ENCODE data around the gene TMEM50A. TPM values are rescaled to one million over a fixed set of nuclear protein-coding genes. Genes with fewer than 3 reads are reported as not detected.
"Not testable (repeated sequence)": the region's sequence is repeated elsewhere in the genome, so short reads cannot be mapped to it uniquely, and the experiment has no call there.

TMEM50A gene
- total RNA-seq, 1 experiment from 2014 or later = 95.9 TPM

DNA sequence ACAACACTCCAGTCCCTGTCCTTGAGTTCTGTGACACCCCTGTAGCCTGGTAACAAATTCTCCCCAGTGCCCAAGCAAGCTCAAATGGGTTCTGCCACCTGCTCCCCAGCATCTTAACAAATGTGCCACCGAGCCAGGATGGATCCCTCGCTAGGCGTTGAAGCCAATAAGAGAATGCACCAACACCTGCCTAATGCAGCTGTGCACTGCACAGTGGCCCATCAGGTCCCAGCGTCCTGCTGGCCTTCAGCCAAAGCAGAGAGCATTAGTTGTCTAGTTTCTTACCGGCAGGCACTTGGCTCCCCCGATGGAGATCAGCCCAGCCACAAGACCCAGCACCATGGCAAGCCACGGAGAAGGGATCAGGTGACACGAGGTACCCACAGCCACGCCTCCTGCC lies 50.6 kb downstream of the TMEM50A start:
- H3K14ac ChIP-seq (ENCODE audit: insufficient read depth, low read length); H4K8ac ChIP-seq (replicated peaks; ENCODE audit: insufficient read length, low read depth, low read length): not testable (repeated sequence)
- no CpG with 5 or more reads among the region's 9 CpGs for WGBS (ENCODE audit: extremely low coverage, insufficient read length, low lambda C conversion rate)

DNA sequence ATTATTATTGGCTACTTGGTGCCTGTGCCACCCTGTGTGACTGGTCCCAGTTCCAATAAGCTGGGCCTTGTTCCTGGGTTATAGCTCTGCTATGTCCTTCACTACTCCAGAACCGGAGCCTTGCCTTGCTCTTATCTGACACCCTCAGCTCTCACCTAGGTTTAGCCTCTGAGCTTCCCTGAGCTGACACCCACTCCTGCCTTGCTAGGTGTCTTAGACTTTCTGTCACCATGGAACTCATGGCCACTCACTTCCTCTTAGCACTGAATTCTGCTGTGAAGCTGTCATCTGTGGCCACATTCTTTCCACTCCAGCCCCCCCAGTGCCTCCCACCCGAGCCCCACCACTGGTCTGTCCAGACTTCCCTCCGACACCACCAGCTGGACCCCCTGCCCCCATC lies 51.6 kb downstream of the TMEM50A start:
- H3K4ac ChIP-seq (ENCODE audit: low read depth, low read length); H3K27me3 Mint-ChIP-seq (ENCODE audit: low read depth); H3K4me1 ChIP-seq (ENCODE audit: insufficient read depth, low read length); H3K14ac ChIP-seq (ENCODE audit: insufficient read depth, low read length); H3K18ac ChIP-seq (ENCODE audit: insufficient read length, low read depth, low read length); H3K23ac ChIP-seq (ENCODE audit: insufficient read length, low read depth, low read length); H3K79me2 ChIP-seq (ENCODE audit: insufficient read depth, low read length); H4K91ac ChIP-seq (ENCODE audit: insufficient read length, low read depth, low read length); H3K4me3 Mint-ChIP-seq; H3K23me2 ChIP-seq (ENCODE audit: insufficient read length, low read depth, low read length, poor library complexity, severe bottlenecking); H3K79me1 ChIP-seq (ENCODE audit: insufficient read depth, low read depth, low read length, poor library complexity, severe bottlenecking); H3K36me3 Mint-ChIP-seq (ENCODE audit: insufficient read depth in 1 of 3, low read depth in 3 of 3); H4K5ac ChIP-seq (ENCODE audit: insufficient read length, low read depth, low read length); H4K8ac ChIP-seq (replicated peaks; ENCODE audit: insufficient read length, low read depth, low read length); H2BK120ac ChIP-seq (ENCODE audit: low read depth, low read length, poor library complexity, severe bottlenecking); H3K4me2 ChIP-seq (ENCODE audit: insufficient read depth, insufficient read length, low read length); H3K4me1 Mint-ChIP-seq; H2BK12ac ChIP-seq (ENCODE audit: insufficient read length, low read depth, low read length); H4K20me1 ChIP-seq (ENCODE audit: control insufficient read depth, insufficient read depth, insufficient read length); H3T11ph ChIP-seq (ENCODE audit: low read length); H3K56ac ChIP-seq (ENCODE audit: insufficient read length, low read depth, low read length); H3K9me3 ChIP-seq (ENCODE audit: control insufficient read depth, low read depth, low read length); H3K27me3 ChIP-seq (ENCODE audit: insufficient read depth, low read length); H3K27ac Mint-ChIP-seq; H2AFZ ChIP-seq (ENCODE audit: low read length); H2AK5ac ChIP-seq (ENCODE audit: insufficient read length, low read length); H3K9me3 Mint-ChIP-seq; H2BK5ac ChIP-seq (ENCODE audit: insufficient read length, low read length); H2BK20ac ChIP-seq (ENCODE audit: low read depth, low read length, poor library complexity, severe bottlenecking); DNase-seq; H3K27ac ChIP-seq (ENCODE audit: insufficient read length, low read depth, low read length); H3K9ac ChIP-seq (ENCODE audit: extremely low read depth, insufficient read length, low read length); H2BK15ac ChIP-seq (ENCODE audit: low read depth, low read length): not testable (repeated sequence)
- WGBS (ENCODE audit: extremely low coverage, insufficient read length, low lambda C conversion rate) = no CpG with 5 or more reads among the region's 3 CpGs

More for the DNA sequence above, 50.6 kb downstream of the TMEM50A start:
- H3K9me3 Mint-ChIP-seq; H3T11ph ChIP-seq (ENCODE audit: low read length); H3K56ac ChIP-seq (ENCODE audit: insufficient read length, low read depth, low read length); H3K27ac ChIP-seq (ENCODE audit: insufficient read length, low read depth, low read length); H3K23me2 ChIP-seq (ENCODE audit: insufficient read length, low read depth, low read length, poor library complexity, severe bottlenecking); H3K36me3 Mint-ChIP-seq (ENCODE audit: insufficient read depth in 1 of 3, low read depth in 3 of 3); H3K79me1 ChIP-seq (ENCODE audit: insufficient read depth, low read depth, low read length, poor library complexity, severe bottlenecking); H2BK5ac ChIP-seq (ENCODE audit: insufficient read length, low read length); H2BK120ac ChIP-seq (ENCODE audit: low read depth, low read length, poor library complexity, severe bottlenecking); H3K23ac ChIP-seq (ENCODE audit: insufficient read length, low read depth, low read length); H3K4me1 ChIP-seq (ENCODE audit: insufficient read depth, low read length); H2BK15ac ChIP-seq (ENCODE audit: low read depth, low read length); H3K9me3 ChIP-seq (ENCODE audit: control insufficient read depth, low read depth, low read length); H3K79me2 ChIP-seq (ENCODE audit: insufficient read depth, low read length); H2BK12ac ChIP-seq (ENCODE audit: insufficient read length, low read depth, low read length); H2AK5ac ChIP-seq (ENCODE audit: insufficient read length, low read length); H3K9ac ChIP-seq (ENCODE audit: extremely low read depth, insufficient read length, low read length); H3K4me2 ChIP-seq (ENCODE audit: insufficient read depth, insufficient read length, low read length); H3K27me3 Mint-ChIP-seq (ENCODE audit: low read depth); H3K4me3 Mint-ChIP-seq; H2AFZ ChIP-seq (ENCODE audit: low read length); H4K5ac ChIP-seq (ENCODE audit: insufficient read length, low read depth, low read length); H4K91ac ChIP-seq (ENCODE audit: insufficient read length, low read depth, low read length); H3K4me1 Mint-ChIP-seq; H2BK20ac ChIP-seq (ENCODE audit: low read depth, low read length, poor library complexity, severe bottlenecking); DNase-seq; H4K20me1 ChIP-seq (ENCODE audit: control insufficient read depth, insufficient read depth, insufficient read length); H3K4ac ChIP-seq (ENCODE audit: low read depth, low read length); H3K27me3 ChIP-seq (ENCODE audit: insufficient read depth, low read length); H3K18ac ChIP-seq (ENCODE audit: insufficient read length, low read depth, low read length); H3K27ac Mint-ChIP-seq: not testable (repeated sequence)
